KG1 (cell line): Measurements from ENCODE around the gene GLS2.
"Not testable (repeated sequence)": the region's sequence is repeated elsewhere in the genome, so short reads cannot be mapped to it uniquely, and the experiment has no call there.

Experiments used
- DNase-seq: peaks from one replicate; lab custom pipeline; 2025; lab: John Stamatoyannopoulos, UW

Gene GLS2

GRCh38 chr12:56448860-56449621 lies 38.9 kb downstream of the GLS2 start, which contains the start of gene TIMELESS:
Gene TIMELESS, minus strand, starts transcription at chr12:56449426. Its CDS starts 15,256 bp downstream, at chr12:56434170.
- DNase-seq, result peak; percentile 40

- not testable (repeated sequence) for DNase-seq
Observed at GRCh38 chr12:56443208-56443607, 44.8 kb downstream of the GLS2 start.

GRCh38 chr12:56437430-56438176 lies 50.4 kb downstream of the GLS2 start:
- DNase-seq, result no peak

- DNase-seq, result no peak
Observed at GRCh38 chr12:56434828-56435227, 53.1 kb downstream of the GLS2 start.

- no peak for DNase-seq
Observed at GRCh38 chr12:56431850-56432249, 56.1 kb downstream of the GLS2 start.

- DNase-seq, result no peak
Observed at GRCh38 chr12:56431288-56431687, 56.7 kb downstream of the GLS2 start.

- no peak for DNase-seq
Observed at GRCh38 chr12:56425940-56426438, 62.0 kb downstream of the GLS2 start.

- no peak for DNase-seq
Observed at GRCh38 chr12:56425193-56425592, 62.8 kb downstream of the GLS2 start.
